HG02588 (cell line): ENCODE measurements around the gene SAMD3.
"Not testable (repeated sequence)": the region's sequence is repeated elsewhere in the genome, so short reads cannot be mapped to it uniquely, and the experiment has no call there.

Experiments used
- ATAC-seq: cut with Tn5 transposase; IDR thresholded peaks from one replicate; pipeline ENCODE4 v1.9.1; 2021; ENCODE audit warnings: mild to moderate bottlenecking, moderate library complexity; ENCODE audit not compliant: unreplicated experiment

SAMD3 gene

DNA sequence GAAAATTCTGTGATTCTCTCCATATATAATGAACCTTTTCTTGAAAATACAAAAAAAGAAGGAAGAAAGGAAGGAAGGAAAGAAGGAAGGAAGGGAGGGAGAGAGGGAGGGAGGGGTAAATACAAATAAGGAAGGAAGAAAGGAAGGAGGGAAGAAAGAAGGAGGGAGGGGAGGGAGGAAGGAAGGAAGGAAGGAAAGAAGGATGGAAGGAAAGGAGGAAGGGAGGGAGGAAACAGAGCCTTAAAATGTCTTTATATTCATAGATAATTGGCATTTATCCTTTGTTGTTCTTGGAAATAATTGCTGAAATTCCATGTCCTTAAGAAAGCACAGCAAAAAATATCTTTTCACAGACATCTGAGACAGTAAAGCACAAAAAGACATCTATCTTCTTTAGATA, 40.3 kb downstream of the SAMD3 start:
- ATAC-seq = no peak

- no peak for ATAC-seq
Observed at GRCh38 chr6:130178692-130179091, 44.1 kb downstream of the SAMD3 start.

DNA sequence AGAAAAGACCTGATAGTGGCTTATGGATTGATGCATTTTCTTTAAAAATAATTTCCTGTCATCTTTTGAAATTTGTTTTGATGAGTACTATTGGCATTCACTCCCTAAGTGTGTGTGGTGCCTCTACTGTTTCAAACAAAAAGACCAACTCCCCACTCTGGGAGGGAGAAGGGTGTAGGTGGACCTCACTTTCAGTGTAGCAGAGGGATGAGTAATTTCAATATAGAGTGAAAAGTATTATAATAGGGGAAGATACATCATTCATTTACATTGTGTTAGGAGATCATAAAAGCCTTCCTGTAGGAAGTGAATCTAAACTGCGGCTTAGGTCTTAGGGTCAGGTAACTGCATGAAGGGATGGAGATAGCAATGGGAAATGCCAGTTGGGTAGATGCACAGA, 46.4 kb downstream of the SAMD3 start:
- no peak for ATAC-seq

GRCh38 chr6:130173377-130174004, 49.3 kb downstream of the SAMD3 start:
- not testable (repeated sequence) for ATAC-seq

DNA sequence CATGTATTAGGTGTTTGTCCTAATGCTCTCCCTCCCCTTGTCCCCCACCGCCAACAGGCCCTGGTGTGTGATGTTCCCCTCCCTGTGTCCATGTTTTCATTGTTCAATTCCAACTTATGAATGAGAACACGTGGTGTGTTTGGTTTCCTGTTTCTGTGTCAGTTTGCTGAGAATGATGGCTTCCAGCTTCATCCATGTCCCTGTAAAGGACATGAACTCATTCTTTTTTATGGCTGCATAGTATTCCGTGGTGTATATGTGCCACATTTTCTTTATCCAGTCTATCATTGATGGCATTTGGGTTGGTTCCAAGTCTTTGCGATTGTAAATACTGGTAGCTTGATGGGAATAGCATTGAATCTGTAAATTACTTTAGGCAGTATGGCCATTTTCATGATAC, 52.6 kb downstream of the SAMD3 start:
- not testable (repeated sequence) for ATAC-seq

GRCh38 chr6:130167655-130168054, 55.1 kb downstream of the SAMD3 start:
- ATAC-seq = no peak

DNA sequence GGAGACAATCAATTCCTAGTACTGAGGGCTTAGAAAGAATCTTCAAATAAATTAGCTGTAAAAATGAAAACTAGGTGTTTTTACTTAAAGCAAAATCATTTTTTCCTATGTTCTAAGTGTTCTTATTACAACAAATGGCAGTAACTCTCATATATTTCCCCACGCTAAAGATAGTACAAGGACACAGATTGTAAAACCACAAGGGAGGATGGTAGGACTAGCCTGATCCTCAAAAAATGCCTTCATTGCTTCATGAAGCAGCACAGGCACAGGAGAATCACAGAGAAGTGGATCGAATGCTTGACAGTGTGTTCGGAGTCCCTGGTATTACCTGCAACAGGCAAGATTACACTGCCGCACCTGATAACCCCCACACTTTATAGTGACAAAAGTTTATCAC, 58.5 kb downstream of the SAMD3 start:
- ATAC-seq = no peak

- ATAC-seq = no peak
Observed at GRCh38 chr6:130163266-130163665, 59.5 kb downstream of the SAMD3 start.

GRCh38 chr6:130162421-130162820, 60.3 kb downstream of the SAMD3 start:
- ATAC-seq = no peak

GRCh38 chr6:130161683-130162404, 60.9 kb downstream of the SAMD3 start:
- ATAC-seq = no peak

DNA sequence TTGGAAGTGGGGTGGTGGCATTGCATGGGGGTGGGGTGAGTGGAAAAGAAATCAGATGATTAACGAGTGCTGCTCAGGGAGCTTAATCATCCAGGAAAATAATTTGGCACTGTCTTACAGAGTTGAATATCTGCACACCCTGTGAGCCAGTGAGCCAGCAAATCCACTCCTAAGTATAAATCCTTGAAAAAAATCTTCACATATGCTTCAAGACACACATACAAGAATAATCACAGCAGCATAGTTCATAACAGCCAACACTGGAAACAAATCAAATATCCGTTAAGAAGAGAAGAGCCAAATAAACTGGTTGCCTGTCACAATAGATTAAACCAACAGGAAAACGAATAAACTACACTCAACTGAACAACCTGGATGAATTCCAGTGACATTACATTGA, 62.8 kb downstream of the SAMD3 start:
- no peak for ATAC-seq

DNA sequence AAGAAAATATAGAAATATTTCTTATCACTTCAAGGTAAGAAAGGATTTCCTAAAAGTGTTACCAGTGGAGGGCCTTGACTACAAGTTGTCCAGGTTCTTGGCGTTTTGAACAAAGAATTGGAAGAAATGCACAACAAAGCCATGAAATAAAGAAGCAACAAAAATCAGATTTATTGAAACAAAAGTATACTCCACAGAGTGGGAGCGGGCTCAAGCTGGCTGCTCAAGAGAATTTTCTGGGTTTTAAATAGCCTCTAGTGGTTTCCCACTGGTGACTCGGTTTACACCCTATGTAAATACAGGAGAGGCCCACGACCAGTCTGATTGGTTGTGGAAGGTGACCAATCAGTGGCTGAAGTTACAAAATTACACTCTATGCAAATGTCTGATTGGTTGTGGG, 64.2 kb downstream of the SAMD3 start:
- no peak for ATAC-seq

- ATAC-seq = no peak
Observed at GRCh38 chr6:130158056-130158455, 64.7 kb downstream of the SAMD3 start.

DNA sequence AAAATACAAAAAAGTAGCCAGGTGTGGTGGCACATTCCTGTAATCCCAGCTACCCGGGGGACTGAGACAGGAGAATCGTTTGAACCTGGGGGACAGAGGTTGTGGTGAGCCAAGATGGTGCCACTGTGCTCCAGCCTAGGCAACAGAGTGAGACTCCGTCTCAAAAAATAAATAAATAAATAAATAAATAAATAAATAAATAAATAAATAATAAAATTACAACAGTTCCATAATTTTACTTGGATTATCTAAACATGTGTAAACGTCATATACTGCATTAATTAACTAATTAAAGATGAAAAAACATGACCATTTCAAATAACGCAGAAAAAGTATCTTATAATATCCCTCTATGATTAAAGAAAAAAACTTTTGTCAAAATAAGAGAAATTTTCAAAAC, 65.8 kb downstream of the SAMD3 start:
- no peak for ATAC-seq

DNA sequence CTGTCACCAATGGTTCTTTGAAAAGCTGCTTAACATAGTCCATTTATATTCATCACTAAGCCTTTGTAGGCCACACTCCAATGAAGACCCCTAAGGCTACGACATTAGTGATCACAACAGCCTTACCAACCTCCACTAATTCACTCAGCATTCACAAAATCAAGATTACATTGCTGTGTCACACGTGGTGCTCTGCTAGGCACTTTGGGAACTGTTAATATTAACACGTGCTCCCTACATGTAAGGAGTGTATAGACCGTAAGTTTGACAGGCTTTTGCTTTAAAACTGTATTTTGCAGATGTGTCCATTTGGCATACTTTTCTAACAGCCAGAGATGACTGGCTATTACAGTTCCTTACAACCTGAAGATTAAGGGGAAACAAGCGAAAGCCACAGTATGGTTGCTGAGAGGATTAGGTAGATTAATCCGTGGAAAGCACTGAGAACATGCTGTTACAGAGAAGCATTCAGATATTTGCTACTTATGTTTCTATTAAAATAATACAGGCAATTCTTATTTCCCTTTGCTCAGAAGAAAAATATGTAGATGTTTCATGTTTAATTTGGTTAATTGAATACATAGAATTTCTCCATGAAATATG, 69.7 kb downstream of the SAMD3 start:
- ATAC-seq = no peak

DNA sequence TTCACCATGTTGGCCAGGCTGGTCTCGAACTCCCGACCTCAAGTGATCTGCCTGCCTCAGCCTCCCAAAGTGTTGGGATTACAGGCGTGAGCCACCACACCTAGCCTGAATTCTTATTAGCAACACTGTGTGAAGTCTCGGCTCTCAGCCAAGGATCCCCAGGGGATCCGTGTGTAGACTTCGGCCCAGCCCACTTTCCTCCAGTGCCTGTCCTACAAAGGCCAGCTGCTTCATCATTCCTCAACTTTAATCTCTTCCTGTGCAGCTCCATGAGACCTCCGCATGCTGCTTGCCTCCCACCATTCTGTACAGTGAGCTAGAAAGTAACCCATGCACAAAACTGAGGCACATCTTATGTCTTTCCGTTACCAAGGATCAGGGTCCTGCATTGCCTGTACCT, 71.8 kb downstream of the SAMD3 start:
- ATAC-seq = no peak

DNA sequence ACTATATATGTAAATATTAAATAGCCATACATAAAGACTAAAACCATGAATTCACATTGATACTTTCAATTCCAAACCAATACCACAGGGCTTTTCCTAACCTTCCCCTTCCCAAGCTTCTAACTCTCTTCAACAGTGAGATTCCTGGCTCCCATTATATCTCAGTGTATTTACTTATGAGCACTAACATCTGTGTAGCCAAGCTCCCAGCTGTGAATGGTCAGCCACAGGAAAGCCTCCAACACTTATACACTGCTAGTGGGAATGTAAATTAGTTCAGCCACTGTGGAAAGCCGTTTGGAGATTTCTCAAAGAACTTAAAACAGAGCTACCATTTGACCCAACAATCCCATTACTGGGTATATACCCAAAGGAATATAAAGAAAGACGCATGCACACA, 73.7 kb downstream of the SAMD3 start:
- not testable (repeated sequence) for ATAC-seq

DNA sequence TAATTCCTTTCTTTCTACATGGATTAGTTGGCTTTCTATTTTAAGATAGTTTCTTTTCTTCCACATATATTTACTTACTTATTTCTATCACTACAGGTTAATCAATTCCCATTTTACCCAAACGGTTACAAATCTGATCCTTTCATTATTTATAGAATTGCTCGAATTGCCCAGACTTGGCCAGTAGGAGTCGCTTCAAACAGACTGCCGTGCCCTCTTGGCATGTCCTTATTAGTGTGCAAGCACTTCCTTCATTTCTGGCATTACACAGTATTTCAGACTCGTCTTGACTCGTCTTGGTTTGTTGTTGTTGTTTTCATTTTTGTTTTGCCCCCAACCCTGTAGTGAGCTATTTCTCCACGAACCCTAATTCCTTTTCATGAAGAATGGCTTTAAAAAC, 74.6 kb downstream of the SAMD3 start:
- no peak for ATAC-seq

- no peak for ATAC-seq
Observed at GRCh38 chr6:130147111-130147510, 75.6 kb downstream of the SAMD3 start.

- ATAC-seq = no peak
Observed at GRCh38 chr6:130143709-130144108, 79.0 kb downstream of the SAMD3 start.

GRCh38 chr6:130140084-130140483, 82.7 kb downstream of the SAMD3 start:
- ATAC-seq = no peak

DNA sequence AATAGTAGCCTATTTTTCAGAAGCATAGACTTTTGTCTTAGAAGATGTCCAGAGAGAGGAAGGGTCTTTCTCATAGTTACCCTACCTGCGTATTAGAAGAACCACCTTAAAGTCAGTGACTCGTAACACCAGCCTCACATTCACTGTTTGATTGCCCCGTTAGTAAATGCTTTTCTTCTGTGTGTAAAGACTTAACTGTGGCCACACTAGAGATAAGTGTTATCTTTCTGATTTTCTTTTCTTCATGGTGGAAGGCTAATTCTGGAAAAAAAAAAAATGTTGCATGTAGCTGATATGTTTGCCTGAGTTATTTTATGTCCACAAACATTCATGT, 83.9 kb downstream of the SAMD3 start:
- ATAC-seq = no peak
